ENCODE data around the gene SPTBN1.

SPTBN1 gene

DNA sequence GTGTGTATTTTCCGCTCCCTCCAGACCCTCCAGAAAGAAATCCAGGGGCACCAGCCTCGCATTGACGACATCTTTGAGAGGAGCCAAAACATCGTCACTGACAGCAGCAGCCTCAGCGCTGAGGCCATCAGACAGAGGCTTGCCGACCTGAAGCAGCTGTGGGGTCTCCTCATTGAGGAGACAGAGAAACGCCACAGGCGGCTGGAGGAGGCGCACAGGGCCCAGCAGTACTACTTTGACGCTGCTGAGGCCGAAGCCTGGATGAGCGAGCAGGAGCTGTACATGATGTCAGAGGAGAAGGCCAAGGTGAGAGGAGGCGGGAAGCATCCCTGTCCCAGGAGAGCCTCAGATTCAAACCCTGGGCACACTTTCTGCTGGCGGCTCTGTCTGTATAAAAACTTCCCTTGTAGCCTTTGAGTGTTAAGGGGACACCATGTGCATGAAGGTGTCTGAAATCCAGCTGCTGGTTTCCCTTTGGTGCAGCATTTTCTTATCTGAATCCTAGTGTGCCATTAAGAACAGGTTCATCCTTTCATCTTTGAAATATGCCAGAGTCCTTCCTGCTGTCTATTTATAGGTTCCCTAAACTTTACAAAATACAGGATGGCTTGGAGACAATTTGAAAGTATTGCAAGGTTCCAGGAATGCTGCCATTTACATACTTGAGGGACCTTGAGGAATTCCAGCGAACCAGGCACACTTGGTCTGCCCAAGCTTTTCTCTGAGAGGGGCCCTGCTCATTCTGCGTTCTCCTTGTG is 190.2 kb downstream of the SPTBN1 start:
- DNase-seq (ENCODE audit: low read depth in 2 of 2, low spot score in 1 of 2) = no peak

DNA sequence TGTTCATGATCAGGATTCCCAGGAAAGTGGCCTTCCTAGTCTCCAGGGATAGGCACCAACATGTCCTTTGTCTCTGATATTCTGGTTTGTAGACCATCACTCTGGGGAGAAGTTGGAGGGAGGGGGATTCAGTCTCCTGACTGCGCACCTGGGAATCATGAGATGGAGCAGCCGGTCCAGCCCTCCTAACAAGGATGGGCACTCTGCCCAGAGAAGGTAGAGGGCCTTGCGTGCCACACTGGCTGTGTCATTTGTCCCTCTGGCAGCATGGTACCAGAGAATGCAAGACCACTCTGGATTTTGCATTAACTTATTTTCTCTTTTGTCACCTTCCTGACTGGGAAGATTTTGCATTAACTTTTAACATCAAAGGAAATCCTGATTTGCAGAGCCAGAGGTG is 192.1 kb downstream of the SPTBN1 start:
- no peak for DNase-seq (ENCODE audit: low read depth in 2 of 2, low spot score in 1 of 2)

DNA sequence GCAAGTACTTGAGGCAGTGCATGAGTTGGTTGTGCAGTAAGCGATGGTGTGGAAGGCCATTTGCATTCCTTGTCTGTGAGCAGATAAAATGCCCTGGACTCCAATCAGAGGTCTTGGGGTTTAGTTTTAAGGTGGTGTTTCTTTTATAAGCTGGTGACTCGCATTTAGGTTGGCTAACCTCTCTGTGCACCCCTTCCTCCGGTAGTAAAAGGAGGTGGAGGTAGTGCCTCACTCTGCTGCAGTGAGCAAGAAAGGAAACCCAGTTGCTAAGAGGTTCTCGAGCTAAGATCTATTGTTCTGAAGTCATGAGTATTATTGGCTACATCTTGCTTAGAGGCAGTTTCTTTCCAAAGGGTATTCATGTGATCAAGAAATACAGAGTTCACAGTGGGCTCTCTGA is 193.1 kb downstream of the SPTBN1 start:
- DNase-seq (ENCODE audit: low read depth in 2 of 2, low spot score in 1 of 2) = no peak

DNA sequence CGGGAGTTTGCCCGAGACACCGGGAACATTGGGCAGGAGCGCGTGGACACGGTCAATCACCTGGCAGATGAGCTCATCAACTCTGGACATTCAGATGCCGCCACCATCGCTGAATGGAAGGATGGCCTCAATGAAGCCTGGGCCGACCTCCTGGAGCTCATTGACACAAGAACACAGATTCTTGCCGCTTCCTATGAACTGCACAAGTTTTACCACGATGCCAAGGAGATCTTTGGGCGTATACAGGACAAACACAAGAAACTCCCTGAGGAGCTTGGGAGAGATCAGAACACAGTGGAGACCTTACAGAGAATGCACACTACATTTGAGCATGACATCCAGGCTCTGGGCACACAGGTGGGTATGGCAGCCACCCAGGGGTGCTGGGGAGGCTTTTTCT is 193.5 kb downstream of the SPTBN1 start:
- DNase-seq (ENCODE audit: low read depth in 2 of 2, low spot score in 1 of 2) = no peak

DNA sequence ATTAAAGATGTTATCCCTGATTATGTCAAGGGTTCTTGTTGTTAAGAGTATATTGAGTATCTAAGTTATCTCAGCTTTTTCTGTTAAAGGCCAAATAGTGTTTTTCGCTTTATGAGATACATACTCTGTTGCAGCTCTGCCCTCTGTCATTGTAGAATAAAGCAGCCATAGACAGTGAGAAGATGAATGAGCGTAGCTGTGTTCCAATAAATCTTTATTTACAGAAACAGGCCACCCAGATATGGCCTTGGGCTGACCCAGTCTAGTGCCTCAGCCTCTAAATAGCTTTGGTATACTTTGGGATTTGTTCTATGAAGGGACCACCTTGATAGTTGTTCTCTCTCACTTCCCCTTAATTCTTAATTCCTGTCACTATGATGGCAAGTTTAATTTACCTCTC is 194.5 kb downstream of the SPTBN1 start:
- DNase-seq (ENCODE audit: low read depth in 2 of 2, low spot score in 1 of 2) = no peak

DNA sequence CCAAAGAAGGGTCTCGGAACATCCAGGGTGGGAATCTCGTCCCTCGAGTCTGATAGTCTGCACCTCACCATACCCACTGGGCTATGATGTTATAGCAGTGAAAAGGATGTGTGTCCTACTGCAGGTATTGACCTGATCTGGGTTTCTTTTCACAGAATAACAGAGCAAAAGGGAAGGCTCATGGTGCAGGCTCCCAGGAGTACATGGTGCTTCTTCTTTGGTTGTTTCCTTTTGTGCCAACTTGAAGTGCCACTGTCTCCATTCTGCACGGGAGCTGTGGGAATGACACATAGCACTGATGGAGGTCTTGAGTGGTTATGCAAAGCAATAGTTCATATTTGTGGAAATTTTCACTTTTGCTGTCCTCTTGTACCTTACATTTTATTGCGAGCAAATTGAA is 195.2 kb downstream of the SPTBN1 start:
- no peak for DNase-seq (ENCODE audit: low read depth in 2 of 2, low spot score in 1 of 2)

DNA sequence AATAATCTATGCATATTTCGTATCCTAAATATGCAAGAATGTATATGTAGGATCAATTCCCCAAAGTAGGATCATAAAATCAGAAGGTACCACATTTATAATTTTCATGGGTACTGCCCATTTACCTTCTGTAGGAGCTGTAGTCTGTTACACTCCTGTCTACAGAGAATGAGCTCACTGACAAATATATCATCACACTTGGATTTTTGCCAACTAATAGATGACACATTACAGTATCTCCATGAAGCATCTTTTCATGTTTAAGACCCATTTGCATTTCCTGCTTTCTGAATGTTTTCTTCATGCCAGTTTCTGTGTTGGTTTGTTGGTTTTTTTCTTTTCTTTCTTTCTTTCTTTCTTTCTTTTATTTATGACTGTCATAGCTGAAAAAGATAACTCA is 196.4 kb downstream of the SPTBN1 start:
- DNase-seq (ENCODE audit: low read depth in 2 of 2, low spot score in 1 of 2) = no peak

DNA sequence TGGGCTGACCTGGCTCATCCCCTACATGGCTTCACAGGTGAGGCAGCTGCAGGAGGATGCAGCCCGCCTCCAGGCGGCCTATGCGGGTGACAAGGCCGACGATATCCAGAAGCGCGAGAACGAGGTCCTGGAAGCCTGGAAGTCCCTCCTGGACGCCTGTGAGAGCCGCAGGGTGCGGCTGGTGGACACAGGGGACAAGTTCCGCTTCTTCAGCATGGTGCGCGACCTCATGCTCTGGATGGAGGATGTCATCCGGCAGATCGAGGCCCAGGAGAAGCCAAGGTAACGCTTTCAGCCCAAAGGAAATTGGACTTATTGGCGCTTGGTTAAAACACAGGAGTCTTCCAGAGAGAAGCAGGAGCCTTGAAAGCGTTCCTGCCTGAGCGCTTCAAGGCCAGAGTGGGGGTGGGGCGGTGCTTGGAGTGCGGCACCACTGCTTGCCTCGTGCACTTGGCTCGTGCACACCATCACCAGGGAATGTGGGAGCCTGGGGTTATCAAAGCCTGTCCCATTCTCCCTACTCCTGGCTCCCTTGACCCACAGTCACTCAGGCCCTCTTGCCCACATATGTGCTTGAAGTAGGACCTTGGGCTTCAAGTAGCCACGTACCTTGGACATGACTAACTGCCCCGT is 197.6 kb downstream of the SPTBN1 start:
- no peak for DNase-seq (ENCODE audit: low read depth in 2 of 2, low spot score in 1 of 2)

DNA sequence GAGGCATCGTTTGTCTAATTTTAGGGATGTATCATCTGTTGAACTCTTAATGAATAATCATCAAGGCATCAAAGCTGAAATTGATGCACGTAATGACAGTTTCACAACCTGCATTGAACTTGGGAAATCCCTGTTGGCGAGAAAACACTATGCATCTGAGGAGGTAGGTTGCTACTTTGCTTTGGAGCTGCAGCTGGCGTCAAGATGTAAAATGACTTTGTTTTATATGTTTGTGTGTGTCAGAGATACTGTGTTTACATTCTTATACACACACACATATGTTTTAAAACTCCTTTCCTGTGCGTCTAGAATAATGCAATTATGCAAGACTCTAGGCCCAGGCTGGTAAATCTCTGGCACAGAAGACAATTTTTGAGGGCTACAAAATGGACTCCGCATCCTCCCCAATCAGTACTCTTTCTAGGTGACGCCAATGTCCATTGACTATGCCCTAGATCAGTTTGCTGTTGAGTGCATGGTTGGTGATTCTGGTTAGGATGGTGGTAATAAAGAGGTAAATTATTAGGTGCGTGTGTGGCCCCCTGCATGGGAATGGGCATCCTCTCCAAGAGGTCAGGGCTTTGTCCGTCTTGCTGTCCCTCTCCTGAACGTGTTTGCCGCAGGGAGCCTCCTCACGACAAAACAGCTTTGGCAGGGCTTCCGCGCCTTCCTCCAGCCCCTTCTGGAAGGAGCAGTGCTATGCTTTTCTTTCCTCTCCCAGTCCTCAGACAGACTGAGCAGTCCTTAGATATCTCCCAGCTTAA is 199.1 kb downstream of the SPTBN1 start:
- no peak for DNase-seq (ENCODE audit: low read depth in 2 of 2, low spot score in 1 of 2)

DNA sequence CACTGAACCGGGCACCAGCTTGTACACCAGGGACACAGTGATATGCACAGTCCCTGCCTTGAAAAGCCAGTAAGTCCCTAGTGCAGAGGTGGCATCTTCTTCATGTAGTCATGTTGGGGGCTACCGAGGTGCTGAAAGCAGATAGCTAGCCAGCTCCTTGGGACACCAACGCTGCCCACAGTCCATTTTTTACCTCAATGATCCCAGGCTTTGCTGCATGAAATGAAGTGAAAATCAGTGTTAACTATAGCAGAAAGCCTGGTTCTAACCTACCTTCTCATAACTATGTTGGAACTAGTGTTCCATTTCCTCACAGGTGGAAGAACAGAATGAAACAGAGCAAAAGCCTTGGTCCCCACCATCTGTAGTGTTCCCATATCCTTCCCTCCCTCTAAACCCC is 200.7 kb downstream of the SPTBN1 start:
- DNase-seq (ENCODE audit: low read depth in 2 of 2, low spot score in 1 of 2) = no peak

DNA sequence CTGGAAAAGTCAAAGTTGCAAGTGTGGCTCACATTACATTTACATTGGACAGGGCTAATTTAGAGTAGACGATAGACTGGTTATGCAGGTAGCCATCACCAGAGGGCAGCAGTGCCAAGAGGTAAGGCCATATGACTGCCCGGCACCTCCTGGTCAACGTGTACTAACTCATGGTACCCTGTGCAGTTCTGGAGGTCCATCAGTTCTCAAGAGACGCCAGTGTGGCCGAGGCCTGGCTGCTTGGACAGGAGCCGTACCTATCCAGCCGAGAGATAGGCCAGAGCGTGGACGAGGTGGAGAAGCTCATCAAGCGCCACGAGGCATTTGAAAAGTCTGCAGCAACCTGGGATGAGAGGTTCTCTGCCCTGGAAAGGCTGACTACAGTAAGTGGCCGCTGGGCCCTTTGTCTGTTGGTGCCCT is 201.5 kb downstream of the SPTBN1 start:
- no peak for DNase-seq (ENCODE audit: low read depth in 2 of 2, low spot score in 1 of 2)

DNA sequence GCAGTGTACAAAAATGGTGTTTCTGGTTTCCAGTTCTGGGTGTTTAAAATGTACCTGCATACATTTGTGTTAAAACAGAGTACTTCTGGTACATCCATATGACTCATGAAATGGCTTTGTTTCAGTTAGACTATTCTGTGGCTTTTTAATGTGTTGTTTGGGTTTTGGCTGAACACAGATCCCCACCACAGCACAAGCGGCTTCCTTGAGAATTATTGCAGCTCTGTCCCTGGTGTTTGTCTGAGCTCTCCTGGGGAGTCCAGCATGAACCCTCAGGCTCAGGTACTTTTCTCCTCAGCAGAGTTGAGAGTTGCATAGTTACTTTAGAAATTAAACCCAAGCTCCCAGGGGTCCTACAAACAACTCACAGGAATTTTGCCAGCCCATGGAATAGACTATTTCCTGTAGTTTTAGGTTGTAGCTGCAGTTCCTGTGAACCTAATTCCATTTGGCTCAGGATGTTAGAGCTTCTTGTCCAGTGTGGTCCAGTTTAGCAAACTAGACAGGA is 202.5 kb downstream of the SPTBN1 start:
- no peak for DNase-seq (ENCODE audit: low read depth in 2 of 2, low spot score in 1 of 2)

DNA sequence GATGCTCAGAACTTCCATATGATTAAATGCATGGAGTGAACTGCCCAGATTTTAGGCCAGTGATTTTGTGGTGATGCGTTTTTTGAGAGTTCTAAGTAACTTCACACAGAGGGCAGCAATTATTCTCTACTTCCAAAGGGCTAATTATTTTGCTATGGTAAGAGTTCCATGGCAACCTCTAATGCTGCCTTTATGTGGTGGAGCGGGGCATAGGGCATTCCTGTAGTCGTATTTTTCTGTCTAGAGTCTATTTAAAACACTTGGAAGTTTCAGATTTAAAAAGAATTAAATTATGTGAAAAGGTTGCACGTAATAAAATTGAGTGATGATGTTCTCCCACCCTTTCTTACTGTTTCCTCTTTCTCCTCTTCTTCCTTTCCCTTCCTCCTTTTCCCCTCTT is 203.4 kb downstream of the SPTBN1 start:
- no peak for DNase-seq (ENCODE audit: low read depth in 2 of 2, low spot score in 1 of 2)

DNA sequence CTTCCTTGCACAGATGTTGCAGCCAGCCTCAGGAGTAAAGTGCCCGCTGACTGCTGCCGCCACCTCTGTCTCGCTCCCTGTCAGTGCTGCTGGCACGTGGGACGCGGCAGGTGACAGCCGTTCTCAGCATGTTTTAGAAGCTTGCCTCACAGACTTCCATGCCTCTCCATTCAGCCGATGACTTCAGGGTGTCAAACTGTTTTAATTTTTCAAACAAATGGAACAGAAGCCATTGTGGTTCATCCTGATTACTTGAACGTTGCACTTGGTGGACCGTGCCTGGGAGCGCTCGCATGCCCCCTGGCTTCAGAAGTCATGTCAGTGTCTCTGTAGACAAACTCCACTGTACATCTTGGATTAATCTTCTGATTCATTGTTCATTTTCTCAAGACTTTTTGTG is 204.6 kb downstream of the SPTBN1 start:
- DNase-seq (ENCODE audit: low read depth in 2 of 2, low spot score in 1 of 2) = no peak

DNA sequence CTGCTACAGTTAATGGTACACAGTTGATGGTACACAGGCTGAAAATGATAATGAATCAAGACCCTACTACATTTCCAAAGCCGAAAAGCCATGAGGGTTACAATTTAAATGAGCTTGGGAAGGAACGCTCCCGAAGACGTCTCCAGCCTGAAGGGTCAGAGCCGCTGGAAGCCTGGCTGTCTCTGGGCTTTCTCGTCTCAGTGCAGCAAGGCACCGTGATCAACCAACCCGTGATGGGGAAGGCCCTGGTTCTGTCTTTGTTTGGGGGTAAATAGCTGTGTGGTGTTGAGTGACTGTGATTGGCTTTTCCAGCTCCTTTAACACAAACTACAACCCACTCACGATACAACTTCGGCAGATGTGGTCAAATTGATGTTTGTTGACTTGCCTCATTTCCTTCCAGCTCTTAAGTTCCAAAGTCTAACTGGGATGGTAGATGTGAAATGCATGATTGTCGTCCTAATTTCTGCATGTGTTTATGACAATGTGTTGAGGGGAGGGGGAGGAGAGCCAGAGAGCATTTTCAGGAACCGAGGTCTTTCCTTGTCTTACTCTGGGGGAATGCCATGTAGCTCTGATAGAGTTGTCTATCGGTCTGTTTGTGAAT is 207.4 kb downstream of the SPTBN1 start:
- no peak for DNase-seq (ENCODE audit: low read depth in 2 of 2, low spot score in 1 of 2)

DNA sequence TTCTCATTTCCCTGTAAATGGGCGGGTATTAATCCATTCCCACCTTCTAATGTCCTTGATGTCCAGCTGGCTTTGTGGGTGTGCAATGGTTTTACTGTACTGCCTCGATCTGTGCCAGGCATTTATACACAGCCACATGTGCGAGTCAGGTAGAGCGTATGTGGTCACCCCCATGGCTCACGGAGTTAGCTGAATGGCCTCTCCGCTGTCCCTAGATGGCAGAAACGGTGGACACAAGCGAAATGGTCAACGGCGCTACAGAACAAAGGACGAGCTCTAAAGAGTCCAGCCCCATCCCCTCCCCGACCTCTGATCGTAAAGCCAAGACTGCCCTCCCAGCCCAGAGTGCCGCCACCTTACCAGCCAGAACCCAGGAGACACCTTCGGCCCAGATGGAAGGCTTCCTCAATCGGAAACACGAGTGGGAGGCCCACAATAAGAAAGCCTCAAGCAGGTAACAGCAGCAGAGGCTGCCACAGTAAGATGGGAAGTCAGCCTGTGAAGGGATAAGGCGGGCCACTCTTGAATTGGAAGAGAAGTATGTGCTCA is 208.2 kb downstream of the SPTBN1 start:
- DNase-seq (ENCODE audit: low read depth in 2 of 2, low spot score in 1 of 2) = no peak

DNA sequence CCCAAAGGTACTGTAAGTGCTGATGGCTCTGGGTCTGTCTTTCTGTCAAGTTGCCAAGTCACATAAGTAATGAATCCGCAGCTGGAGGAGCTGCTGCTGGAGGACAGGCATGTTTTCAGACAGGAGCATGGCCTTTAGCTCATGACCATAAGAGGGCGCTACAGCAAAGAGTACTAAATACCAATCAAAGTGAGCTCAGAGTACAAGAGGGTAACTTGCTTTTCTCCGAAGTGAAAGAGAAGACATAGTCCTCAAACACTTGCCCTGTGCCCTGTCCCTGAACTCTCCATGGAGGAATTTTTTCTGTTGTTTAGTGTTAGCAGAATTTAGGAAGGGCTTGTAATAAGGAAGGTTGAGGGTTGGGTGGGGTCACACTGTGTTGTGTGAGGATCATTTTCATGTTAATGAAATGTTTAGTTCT is 209.3 kb downstream of the SPTBN1 start:
- no peak for DNase-seq (ENCODE audit: low read depth in 2 of 2, low spot score in 1 of 2)

DNA sequence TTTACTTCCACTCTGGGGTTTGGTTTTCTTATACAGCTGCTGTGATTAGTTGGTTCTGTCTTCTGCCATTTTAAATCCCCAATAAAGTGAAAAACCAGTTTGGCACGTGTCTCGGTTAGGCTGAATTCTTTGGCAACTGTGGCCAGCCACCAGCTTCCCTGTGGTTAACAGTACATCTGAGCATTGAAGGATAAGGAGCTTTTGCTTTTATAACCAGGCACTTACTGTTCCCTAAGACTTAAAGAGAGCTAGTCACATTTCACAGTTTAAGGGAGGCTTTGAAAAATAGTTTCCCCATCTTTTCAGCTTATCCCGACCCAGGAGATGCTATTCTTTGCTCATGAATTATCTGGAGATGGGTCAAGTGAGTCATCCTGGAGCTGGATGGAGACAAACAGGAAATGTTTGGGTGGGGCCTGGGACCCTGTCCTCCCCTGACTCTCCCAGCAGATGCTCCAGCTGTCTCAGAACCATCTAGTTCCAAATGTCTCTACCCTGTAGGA is 210.1 kb downstream of the SPTBN1 start:
- no peak for DNase-seq (ENCODE audit: low read depth in 2 of 2, low spot score in 1 of 2)

DNA sequence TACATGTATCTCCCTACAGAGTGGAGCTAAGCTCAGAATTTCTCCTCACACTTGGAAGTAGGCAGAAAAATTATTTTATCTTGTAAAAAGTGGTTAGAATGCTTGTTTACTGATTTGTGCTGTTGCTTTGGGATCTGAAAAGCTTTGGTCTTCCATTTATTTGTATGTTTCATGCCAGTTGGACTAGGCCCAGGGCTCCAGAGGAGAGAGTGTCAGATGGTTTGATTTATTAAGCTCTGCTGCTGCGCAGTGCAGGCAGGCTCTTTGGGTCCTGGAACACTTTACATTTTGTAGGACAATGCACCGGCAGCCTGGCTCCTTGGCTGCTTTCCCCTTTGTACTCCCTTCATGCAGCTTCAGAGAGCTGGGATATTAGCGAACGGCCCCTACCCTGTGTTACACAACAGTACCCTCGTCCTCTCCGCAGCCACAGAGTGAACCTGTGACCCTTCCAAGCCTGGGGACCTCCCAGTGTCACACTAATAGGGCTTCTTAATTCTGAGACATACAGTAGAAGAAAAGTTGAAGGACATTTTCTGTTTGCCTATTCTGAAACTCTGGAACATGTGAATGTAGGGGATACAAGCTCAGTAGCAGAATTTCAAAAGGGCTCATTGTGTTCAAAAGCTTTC is 210.6 kb downstream of the SPTBN1 start:
- no peak for DNase-seq (ENCODE audit: low read depth in 2 of 2, low spot score in 1 of 2)

DNA sequence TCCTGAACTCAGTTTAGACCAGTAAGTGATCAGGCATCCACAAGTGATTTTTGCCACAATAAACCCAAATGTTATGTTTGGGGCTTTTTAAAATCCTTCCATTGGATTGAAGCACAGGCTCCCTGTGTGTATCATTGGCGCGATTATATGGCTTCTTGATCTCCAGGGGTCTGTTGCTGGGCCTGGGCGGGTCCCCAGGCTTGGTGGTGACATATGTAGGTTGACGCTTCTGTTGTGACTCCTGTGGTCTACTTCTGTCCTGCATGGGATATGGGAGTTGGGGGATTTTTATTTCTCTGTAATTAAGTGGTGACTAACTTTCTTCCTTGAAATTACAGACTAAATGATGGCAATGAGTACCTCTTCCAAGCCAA is 211.1 kb downstream of the SPTBN1 start:
- DNase-seq (ENCODE audit: low read depth in 2 of 2, low spot score in 1 of 2) = no peak

Data from stimulated activated CD8-positive, alpha-beta memory T cell treated with anti-CD3 and anti-CD28 coated beads, Interleukin-4, amount 100 ng/mL, for 1 hour (primary cell).